K562 (cell line): ENCODE measurements around the gene FES.

Source experiments
- ETV6 ChIP-seq, 3 experiments: fragments of 150-350 bp in 1 of 3; sonication (generic) in 1 of 3; formaldehyde crosslinking in 1 of 3; IDR thresholded peaks; 2 replicates each; pipeline versions ENCODE4 v1.6.1 to v1.8.0; 2014 to 2022; ENCODE audit warnings: borderline replicate concordance in 2 of 3, low read depth in 2 of 3, antibody characterized with exemption in 1 of 3, low read length in 1 of 3, mild to moderate bottlenecking in 1 of 3, missing genetic modification reagents in 1 of 3
- GTF2A2 ChIP-seq: IDR thresholded peaks from 2 replicates; pipeline ENCODE4 v1.6.1; 2016; ENCODE audit warnings: mild to moderate bottlenecking, missing genetic modification characterization, missing compliant biosample characterization
- MAFK ChIP-seq: IDR thresholded peaks from 2 replicates; pipeline ENCODE4 v1.6.1; 2011; ENCODE audit warnings: low read length, improper control_type of control experiment
- POLR2A ChIP-seq: fragments of 450-650 bp; conservative IDR thresholded peaks from 2 replicates; pipeline ENCODE4 v1.6.1; 2016
- POLR2H ChIP-seq: IDR thresholded peaks from 2 replicates; pipeline ENCODE4 v1.6.1; 2016; ENCODE audit warnings: missing genetic modification characterization, low read depth, mild to moderate bottlenecking, control low read depth, missing compliant biosample characterization, moderate library complexity
- TF ChIP-seq, protein P1 (sequence below): fragments of 200-800 bp; sonication (Bioruptor generic); IDR thresholded peaks from 2 replicates; pipeline ENCODE4 v1.6.1; 2016; ENCODE audit warnings: missing genetic modification characterization, missing compliant biosample characterization
- TF ChIP-seq, protein P2 (sequence below): fragments of 200-800 bp; sonication (Bioruptor generic); IDR thresholded peaks from 2 replicates; pipeline ENCODE4 v1.6.1; 2017; ENCODE audit warnings: missing genetic modification characterization, missing compliant biosample characterization
- TF ChIP-seq, protein P3 (sequence below), 3 experiments: IDR thresholded peaks in 2 of 3; conservative IDR thresholded peaks in 1 of 3; 2 replicates each; pipeline ENCODE4 v1.5.1; 2011 to 2012; ENCODE audit warnings: low read length in 3 of 3, mild to moderate bottlenecking in 3 of 3, control low read depth in 2 of 3, improper control_type of control experiment in 1 of 3, inconsistent platforms in 1 of 3, low read depth in 1 of 3, mixed read lengths in 1 of 3, moderate library complexity in 1 of 3; ENCODE audit not compliant: insufficient read depth in 2 of 3

DNA sequence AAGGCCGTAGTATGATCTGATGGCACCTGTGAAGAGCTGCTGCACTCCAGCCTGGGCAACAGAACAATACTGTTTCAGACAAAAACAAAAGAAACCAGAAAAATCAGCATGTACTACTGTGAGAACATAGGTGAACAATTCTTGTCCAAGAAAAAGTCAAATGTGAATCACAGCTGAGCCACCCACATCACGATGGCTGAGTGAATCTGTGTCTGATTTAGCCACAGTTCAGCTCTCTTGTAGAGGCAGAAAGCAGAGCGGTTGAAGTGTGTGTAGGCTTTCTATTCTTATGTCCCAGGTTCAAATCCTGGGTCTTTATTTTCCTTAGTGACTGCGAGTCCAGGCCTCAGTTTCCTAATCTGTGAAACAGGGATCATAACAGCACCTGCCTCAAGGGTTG lies 20.3 kb upstream of the FES start:
- TF ChIP-seq, protein P1, sequence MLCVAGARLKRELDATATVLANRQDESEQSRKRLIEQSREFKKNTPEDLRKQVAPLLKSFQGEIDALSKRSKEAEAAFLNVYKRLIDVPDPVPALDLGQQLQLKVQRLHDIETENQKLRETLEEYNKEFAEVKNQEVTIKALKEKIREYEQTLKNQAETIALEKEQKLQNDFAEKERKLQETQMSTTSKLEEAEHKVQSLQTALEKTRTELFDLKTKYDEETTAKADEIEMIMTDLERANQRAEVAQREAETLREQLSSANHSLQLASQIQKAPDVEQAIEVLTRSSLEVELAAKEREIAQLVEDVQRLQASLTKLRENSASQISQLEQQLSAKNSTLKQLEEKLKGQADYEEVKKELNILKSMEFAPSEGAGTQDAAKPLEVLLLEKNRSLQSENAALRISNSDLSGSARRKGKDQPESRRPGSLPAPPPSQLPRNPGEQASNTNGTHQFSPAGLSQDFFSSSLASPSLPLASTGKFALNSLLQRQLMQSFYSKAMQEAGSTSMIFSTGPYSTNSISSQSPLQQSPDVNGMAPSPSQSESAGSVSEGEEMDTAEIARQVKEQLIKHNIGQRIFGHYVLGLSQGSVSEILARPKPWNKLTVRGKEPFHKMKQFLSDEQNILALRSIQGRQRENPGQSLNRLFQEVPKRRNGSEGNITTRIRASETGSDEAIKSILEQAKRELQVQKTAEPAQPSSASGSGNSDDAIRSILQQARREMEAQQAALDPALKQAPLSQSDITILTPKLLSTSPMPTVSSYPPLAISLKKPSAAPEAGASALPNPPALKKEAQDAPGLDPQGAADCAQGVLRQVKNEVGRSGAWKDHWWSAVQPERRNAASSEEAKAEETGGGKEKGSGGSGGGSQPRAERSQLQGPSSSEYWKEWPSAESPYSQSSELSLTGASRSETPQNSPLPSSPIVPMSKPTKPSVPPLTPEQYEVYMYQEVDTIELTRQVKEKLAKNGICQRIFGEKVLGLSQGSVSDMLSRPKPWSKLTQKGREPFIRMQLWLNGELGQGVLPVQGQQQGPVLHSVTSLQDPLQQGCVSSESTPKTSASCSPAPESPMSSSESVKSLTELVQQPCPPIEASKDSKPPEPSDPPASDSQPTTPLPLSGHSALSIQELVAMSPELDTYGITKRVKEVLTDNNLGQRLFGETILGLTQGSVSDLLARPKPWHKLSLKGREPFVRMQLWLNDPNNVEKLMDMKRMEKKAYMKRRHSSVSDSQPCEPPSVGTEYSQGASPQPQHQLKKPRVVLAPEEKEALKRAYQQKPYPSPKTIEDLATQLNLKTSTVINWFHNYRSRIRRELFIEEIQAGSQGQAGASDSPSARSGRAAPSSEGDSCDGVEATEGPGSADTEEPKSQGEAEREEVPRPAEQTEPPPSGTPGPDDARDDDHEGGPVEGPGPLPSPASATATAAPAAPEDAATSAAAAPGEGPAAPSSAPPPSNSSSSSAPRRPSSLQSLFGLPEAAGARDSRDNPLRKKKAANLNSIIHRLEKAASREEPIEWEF (CRISPR knock-in tag), result no peak
- TF ChIP-seq GTF2A2 (tag) (no peak), MAFK (no peak), ETV6 (IDR thresholded peaks at IDR 0.05; ENCODE audit: borderline replicate concordance in 1 of 2, low read depth in 2 of 2, low read length in 1 of 2) (no peak), ETV6 (CRISPR knock-in tag; IDR thresholded peaks at IDR 0.05; ENCODE audit: borderline replicate concordance) (no peak), POLR2H (tag) (no peak), POLR2A (no peak)
- TF ChIP-seq, protein P2, sequence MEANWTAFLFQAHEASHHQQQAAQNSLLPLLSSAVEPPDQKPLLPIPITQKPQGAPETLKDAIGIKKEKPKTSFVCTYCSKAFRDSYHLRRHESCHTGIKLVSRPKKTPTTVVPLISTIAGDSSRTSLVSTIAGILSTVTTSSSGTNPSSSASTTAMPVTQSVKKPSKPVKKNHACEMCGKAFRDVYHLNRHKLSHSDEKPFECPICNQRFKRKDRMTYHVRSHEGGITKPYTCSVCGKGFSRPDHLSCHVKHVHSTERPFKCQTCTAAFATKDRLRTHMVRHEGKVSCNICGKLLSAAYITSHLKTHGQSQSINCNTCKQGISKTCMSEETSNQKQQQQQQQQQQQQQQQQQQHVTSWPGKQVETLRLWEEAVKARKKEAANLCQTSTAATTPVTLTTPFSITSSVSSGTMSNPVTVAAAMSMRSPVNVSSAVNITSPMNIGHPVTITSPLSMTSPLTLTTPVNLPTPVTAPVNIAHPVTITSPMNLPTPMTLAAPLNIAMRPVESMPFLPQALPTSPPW (CRISPR knock-in tag), result no peak
- TF ChIP-seq, protein P3, sequence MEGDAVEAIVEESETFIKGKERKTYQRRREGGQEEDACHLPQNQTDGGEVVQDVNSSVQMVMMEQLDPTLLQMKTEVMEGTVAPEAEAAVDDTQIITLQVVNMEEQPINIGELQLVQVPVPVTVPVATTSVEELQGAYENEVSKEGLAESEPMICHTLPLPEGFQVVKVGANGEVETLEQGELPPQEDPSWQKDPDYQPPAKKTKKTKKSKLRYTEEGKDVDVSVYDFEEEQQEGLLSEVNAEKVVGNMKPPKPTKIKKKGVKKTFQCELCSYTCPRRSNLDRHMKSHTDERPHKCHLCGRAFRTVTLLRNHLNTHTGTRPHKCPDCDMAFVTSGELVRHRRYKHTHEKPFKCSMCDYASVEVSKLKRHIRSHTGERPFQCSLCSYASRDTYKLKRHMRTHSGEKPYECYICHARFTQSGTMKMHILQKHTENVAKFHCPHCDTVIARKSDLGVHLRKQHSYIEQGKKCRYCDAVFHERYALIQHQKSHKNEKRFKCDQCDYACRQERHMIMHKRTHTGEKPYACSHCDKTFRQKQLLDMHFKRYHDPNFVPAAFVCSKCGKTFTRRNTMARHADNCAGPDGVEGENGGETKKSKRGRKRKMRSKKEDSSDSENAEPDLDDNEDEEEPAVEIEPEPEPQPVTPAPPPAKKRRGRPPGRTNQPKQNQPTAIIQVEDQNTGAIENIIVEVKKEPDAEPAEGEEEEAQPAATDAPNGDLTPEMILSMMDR (IDR thresholded peaks at IDR 0.05 in 2 of 3, conservative IDR thresholded peaks at IDR 0.05 in 1 of 3; ENCODE audit: insufficient read depth in 2 of 3, low read depth in 1 of 3, low read length in 3 of 3), result no peak
